OCI-LY3 (cell line): ENCODE data around the gene MGA.

ENCODE experiments used
- H2AFZ ChIP-seq: fragments of 200-600, 300-600 bp; shearing (Covaris generic); 2 replicates; pipeline ENCODE4 v1.6.0; 2014; ENCODE audit warnings: antibody characterized with exemption, low read depth, low read length
- H3K27ac ChIP-seq: fragments of 200-600, 300-600 bp; sonication (generic); 2 replicates; pipeline ENCODE4 v1.5.1; 2014; ENCODE audit warnings: mild to moderate bottlenecking, low read length, moderate library complexity, mixed read lengths
- H3K27me3 ChIP-seq: fragments of 200-600, 300-600 bp; sonication (generic); 2 replicates; pipeline ENCODE4 v1.6.1; 2014; ENCODE audit warnings: low read depth, low read length, mixed read lengths
- H3K36me3 ChIP-seq: fragments of 200-600, 300-600 bp; sonication (generic); replicated peaks from 2 replicates; pipeline ENCODE3; 2014; ENCODE audit warnings: low read depth, low read length, mixed read lengths
- H3K4me1 ChIP-seq: fragments of 300-600, 200-600 bp; sonication (generic); 2 replicates; pipeline ENCODE4 v1.6.1; 2014; ENCODE audit warnings: low read length, mixed read lengths
- H3K4me2 ChIP-seq: fragments of 200-600, 300-600 bp; sonication (generic); 2 replicates; pipeline ENCODE4 v1.6.1; 2014; ENCODE audit warnings: low read length, mixed read lengths
- H3K4me3 ChIP-seq: fragments of 300-600, 200-600 bp; sonication (generic); 2 replicates; pipeline ENCODE4 v1.5.1; 2014; ENCODE audit warnings: antibody characterized with exemption, mild to moderate bottlenecking, low read length, moderate library complexity
- H3K79me2 ChIP-seq: fragments of 300-600, 200-600 bp; shearing (Covaris generic); 2 replicates; pipeline ENCODE4 v1.6.1; 2014; ENCODE audit warnings: mild to moderate bottlenecking, low read length, mixed read lengths
- H3K9ac ChIP-seq: fragments of 300-600, 200-600 bp; shearing (Covaris generic); 2 replicates; pipeline ENCODE4 v1.6.0; 2014; ENCODE audit warnings: mild to moderate bottlenecking, low read length, moderate library complexity
- H3K9me3 ChIP-seq: fragments of 200-600, 300-600 bp; shearing (Covaris generic); 2 replicates; pipeline ENCODE4 v1.6.1; 2014; ENCODE audit warnings: low read length, mixed read lengths; ENCODE audit not compliant: insufficient read depth
- H4K20me1 ChIP-seq: fragments of 200-600, 300-600 bp; sonication (generic); 2 replicates; pipeline ENCODE4 v1.6.1; 2016; ENCODE audit warnings: low read length, mixed read lengths; ENCODE audit not compliant: insufficient read depth
- EZH2phosphoT487 ChIP-seq: fragments of 200-600 bp; shearing (Covaris generic); IDR thresholded peaks from 2 replicates; pipeline ENCODE4 v1.6.1; 2018; ENCODE audit warnings: antibody characterized with exemption, mixed run types, low read depth
- TF ChIP-seq, protein P1 (sequence below): fragments of 200-600, 300-600 bp; sonication (generic); IDR thresholded peaks from 2 replicates; pipeline ENCODE4 v1.5.1; 2014; ENCODE audit warnings: antibody characterized with exemption, low read length, low read depth

MGA gene

DNA sequence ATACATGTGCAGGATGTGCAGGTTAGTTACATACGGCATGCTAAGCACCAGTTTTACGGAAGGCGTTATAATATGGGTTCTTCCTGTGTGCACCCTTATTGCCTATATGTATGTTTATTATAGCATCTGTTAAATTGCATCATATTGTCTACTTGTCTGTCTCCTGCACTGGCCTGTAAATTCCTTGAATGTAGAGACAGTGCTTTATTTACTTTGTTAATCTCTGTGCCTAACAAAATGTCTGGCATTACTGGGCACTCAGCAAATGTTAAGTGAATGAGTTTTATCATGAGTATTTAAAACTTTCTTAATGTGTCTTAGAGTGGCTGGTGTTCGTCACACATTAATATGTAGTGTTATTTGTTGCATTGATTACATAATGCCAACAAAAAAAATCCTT is 23.8 kb downstream of the MGA start:
- no peak for TF ChIP-seq EZH2phosphoT487
- TF ChIP-seq, protein P1, sequence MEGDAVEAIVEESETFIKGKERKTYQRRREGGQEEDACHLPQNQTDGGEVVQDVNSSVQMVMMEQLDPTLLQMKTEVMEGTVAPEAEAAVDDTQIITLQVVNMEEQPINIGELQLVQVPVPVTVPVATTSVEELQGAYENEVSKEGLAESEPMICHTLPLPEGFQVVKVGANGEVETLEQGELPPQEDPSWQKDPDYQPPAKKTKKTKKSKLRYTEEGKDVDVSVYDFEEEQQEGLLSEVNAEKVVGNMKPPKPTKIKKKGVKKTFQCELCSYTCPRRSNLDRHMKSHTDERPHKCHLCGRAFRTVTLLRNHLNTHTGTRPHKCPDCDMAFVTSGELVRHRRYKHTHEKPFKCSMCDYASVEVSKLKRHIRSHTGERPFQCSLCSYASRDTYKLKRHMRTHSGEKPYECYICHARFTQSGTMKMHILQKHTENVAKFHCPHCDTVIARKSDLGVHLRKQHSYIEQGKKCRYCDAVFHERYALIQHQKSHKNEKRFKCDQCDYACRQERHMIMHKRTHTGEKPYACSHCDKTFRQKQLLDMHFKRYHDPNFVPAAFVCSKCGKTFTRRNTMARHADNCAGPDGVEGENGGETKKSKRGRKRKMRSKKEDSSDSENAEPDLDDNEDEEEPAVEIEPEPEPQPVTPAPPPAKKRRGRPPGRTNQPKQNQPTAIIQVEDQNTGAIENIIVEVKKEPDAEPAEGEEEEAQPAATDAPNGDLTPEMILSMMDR = no peak
- peaks cover 55% of the 10 kb centered on the region for H4K20me1 ChIP-seq
- H2AFZ ChIP-seq = no peak overlapping the region
- no peak overlapping the region for H3K4me3 ChIP-seq
- H3K27ac ChIP-seq = no peak overlapping the region
- no peaks in the 10 kb centered on the region for H3K4me1 ChIP-seq
- H3K9me3 ChIP-seq = no peaks in the 10 kb centered on the region
- H3K4me2 ChIP-seq = no peak overlapping the region
- H3K36me3 ChIP-seq = no peaks in the 10 kb centered on the region
- no peak overlapping the region for H3K9ac ChIP-seq
- H3K27me3 ChIP-seq = no peaks in the 10 kb centered on the region
- peaks cover 98% of the 10 kb centered on the region for H3K79me2 ChIP-seq

DNA sequence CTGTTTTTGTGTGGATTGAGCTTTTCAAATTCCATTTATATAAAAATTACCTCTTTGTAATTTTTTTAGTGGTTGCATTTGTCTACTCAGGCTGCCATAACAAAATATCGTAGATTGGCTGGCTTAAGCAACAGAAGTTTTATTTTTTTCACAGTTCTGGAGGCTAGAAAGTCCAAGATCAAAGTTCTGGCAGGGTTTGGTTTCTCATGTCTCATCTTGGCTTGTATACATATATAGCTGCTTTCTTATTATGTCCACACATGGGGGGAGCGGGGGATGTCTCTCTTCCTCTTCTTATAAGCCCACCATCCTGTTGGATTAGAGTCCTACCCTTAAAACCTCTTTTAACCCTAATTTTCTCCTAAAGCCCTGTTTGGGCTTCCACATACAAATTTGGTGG is 28.5 kb downstream of the MGA start:
- Histone ChIP-seq H3K4me3 (no peak overlapping the region), H3K27ac (no peak overlapping the region), H3K9me3 (no peaks in the 10 kb centered on the region), H3K79me2 (peaks cover 96% of the 10 kb centered on the region), H3K4me1 (no peaks in the 10 kb centered on the region), H2AFZ (no peak overlapping the region), H3K4me2 (no peak overlapping the region), H3K9ac (no peak overlapping the region), H4K20me1 (peaks cover 55% of the 10 kb centered on the region), H3K36me3 (no peaks in the 10 kb centered on the region), H3K27me3 (no peaks in the 10 kb centered on the region)
- TF ChIP-seq, protein P1 = no peak
- TF ChIP-seq EZH2phosphoT487 = no peak

DNA sequence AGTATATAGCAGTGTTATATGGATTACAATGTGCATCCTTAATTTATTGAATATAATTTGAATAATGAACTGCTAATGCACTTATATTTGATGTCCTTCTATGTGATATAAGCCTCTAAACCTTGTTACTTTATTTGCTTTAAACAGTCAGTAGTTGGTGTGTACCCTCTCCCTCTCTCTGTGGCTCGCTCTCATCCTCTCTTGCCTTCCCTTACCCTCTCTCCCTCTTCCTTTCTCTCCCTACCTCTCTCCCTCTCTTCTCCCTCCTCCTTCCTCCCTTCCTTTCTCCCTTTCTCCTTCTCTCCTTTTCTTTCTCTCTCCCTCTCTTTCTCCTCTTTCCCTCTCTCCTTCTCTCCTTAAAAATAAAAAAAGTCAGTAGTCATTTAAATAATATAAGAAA is 28.9 kb downstream of the MGA start:
- H3K4me1 ChIP-seq = no peaks in the 10 kb centered on the region
- H3K4me2 ChIP-seq = no peak overlapping the region
- no peak for TF ChIP-seq EZH2phosphoT487
- TF ChIP-seq, protein P1 = no peak
- H4K20me1 ChIP-seq = peaks cover 53% of the 10 kb centered on the region
- H3K4me3 ChIP-seq = no peak overlapping the region
- no peak overlapping the region for H3K27ac ChIP-seq
- H3K36me3 ChIP-seq = no peaks in the 10 kb centered on the region
- no peaks in the 10 kb centered on the region for H3K9me3 ChIP-seq
- H3K27me3 ChIP-seq = no peaks in the 10 kb centered on the region
- H2AFZ ChIP-seq = no peak overlapping the region
- H3K9ac ChIP-seq = no peak overlapping the region
- peaks cover 96% of the 10 kb centered on the region for H3K79me2 ChIP-seq

DNA sequence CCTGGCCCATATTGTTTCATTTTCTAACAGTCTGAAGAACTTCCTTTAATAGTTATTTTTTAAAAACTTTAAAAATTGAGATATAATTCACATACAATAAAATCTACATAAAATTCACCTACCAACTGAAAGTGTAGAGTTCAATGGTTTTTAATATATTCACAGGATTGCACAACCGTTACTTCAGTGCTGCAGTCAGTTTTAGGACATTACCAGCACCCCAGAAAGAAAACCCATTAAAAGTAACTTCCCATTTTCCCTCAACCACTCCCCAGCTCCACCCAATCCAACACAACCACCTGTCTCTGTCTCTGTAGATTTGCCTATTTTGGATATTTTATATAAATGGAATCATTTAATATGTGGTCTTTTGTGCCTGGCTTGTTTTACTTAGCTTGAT is 29.6 kb downstream of the MGA start:
- H4K20me1 ChIP-seq = peaks cover 49% of the 10 kb centered on the region
- H2AFZ ChIP-seq = no peak overlapping the region
- H3K4me2 ChIP-seq = no peak overlapping the region
- TF ChIP-seq EZH2phosphoT487 = no peak
- TF ChIP-seq, protein P1 = no peak
- H3K27ac ChIP-seq = no peak overlapping the region
- peaks cover 96% of the 10 kb centered on the region for H3K79me2 ChIP-seq
- H3K4me1 ChIP-seq = no peaks in the 10 kb centered on the region
- no peak overlapping the region for H3K9ac ChIP-seq
- H3K4me3 ChIP-seq = no peak overlapping the region
- no peaks in the 10 kb centered on the region for H3K36me3 ChIP-seq
- H3K27me3 ChIP-seq = no peaks in the 10 kb centered on the region
- H3K9me3 ChIP-seq = no peaks in the 10 kb centered on the region
